ENCODE results near the gene HJV. TPM values are rescaled to one million over a fixed set of nuclear protein-coding genes. Genes with fewer than 3 reads are reported as not detected.

The HJV gene
- polyA plus RNA-seq, 3 donors: not detected

DNA sequence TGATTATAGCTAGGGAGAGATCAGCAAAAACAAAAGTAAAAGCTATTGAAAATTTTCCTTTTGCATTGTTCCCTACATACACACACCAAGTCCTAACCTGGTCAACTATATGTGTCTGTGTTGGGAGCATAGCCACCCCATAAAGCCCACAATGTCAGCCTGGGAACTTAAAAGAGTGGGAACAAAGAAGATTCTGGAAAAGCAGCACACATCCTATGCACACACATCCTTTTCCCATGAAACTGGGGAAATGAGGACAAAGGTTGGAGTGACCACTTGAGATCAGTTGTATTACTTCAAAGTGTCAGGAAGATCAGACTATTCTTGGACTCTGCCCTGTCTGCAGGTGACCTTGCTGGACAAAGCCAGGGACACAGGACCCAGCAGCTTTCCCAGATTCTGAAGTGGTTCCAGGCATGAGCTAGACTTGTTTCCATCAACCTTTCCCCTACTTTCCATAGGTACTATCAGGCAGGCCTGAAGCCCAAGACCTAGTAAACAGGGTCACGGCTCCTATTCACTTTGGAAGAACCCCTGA lies 41.0 kb downstream of the HJV start:
- Histone ChIP-seq H4K20me1 (ENCODE audit: insufficient read depth, low read length) (no peaks in the 10 kb centered on the region), H3K27me3 (ENCODE audit: control insufficient read depth in 2 of 2, insufficient read depth in 2 of 2, low read length in 2 of 2) (no peaks in the 10 kb centered on the region), H3K9ac (ENCODE audit: insufficient read depth, low read length, poor library complexity, severe bottlenecking) (peak overlapping the region; percentile 7), H3K79me2 (ENCODE audit: insufficient read depth, low read length) (peaks cover 21% of the 10 kb centered on the region), H3K4me2 (replicated peaks; ENCODE audit: extremely low read depth, low read length, poor library complexity, severe bottlenecking) (peak overlapping the region; percentile 84), H3K27ac (ENCODE audit: low read depth in 1 of 2, low read length in 2 of 2) (peak overlapping the region; percentile 85 to 99), H3K4me3 (replicated peaks in 1 of 3; ENCODE audit: low read depth in 2 of 3, low read length in 3 of 3) (peak overlapping the region in 1 of 3 experiments; percentile 74), H3K4me1 (ENCODE audit: control insufficient read depth in 1 of 2, insufficient read depth in 2 of 2, low read length in 2 of 2) (peaks cover 69 to 85% of the 10 kb centered on the region in 2 donors), H2AFZ (ENCODE audit: insufficient read depth, low read depth, low read length, poor library complexity, severe bottlenecking) (no peak overlapping the region), H3K36me3 (replicated peaks in 1 of 2; ENCODE audit: control insufficient read depth in 1 of 2, insufficient read depth in 2 of 2, low read length in 2 of 2) (no peaks in the 10 kb centered on the region), H3K9me3 (replicated peaks in 1 of 2; ENCODE audit: control insufficient read depth in 1 of 2, insufficient read depth in 1 of 2, low read length in 2 of 2) (no peaks in the 10 kb centered on the region)
- 100% methylated on average over 1 of the region's 1 CpG for WGBS (ENCODE audit: insufficient coverage)
- H3K4me3 Mint-ChIP-seq: no peak overlapping the region
- no peaks in the 10 kb centered on the region for H3K27me3 Mint-ChIP-seq (ENCODE audit: low read depth in 3 of 3)
- intact Hi-C loops (cut with micrococcal nuclease): loop anchor here (1.0 kb wide), 1 partner anchor 16 kb away; the partner anchor contains the start of gene TXNIP (in 2 of the 2)
- peaks cover 42% of the 10 kb centered on the region for H3K4me1 Mint-ChIP-seq
- TF ChIP-seq CTCF (IDR thresholded peaks at IDR 0.05): no peak
- H3K9me3 Mint-ChIP-seq: no peaks in the 10 kb centered on the region
- peaks cover 2 to 9% of the 10 kb centered on the region in 2 donors for H3K36me3 Mint-ChIP-seq
- no peak overlapping the region for H3K27ac Mint-ChIP-seq
- DNase-seq: no peak

DNA sequence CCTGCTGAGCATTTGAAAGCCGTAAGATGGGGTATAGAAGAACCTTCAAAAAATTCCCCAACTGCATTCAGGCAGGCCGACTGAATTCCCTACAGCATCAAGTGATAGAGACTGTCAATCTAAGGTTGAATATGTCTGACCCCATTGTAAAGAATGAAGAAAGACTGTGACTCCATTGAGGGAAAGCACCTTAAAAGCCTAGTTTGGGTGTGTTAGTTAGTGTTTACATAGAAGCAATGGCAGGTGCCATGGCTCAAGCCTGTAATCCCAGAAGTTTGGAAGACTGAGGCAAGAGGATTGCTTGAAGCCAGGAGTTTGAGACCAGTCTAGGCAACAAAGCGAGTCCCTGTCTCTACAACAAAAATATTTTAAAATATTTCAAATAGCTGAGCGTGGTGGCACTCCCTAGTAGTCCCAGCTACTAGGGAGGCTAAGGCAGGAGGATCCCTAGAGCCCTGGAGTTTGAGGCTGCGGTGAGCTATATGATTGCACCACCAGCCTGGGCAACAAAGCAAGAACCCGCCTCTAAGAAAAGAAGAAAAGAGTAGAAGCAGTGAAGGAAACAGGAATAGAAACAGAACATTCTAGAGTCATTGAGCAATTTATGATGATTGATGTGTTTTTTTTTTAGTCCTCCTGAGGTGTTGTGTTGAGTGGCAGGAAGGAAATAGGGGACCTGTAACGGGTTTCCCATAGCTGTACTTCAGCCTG lies 41.6 kb downstream of the HJV start:
- no peak for TF ChIP-seq CTCF (IDR thresholded peaks at IDR 0.05)
- Mint-ChIP-seq H3K9me3 (no peaks in the 10 kb centered on the region), H3K4me3 (no peak overlapping the region), H3K36me3 (peaks cover 8 to 14% of the 10 kb centered on the region in 2 donors), H3K27me3 (ENCODE audit: low read depth in 3 of 3) (peaks cover 0 to 1% (median 0%) of the 10 kb centered on the region in 3 donors), H3K4me1 (peaks cover 36% of the 10 kb centered on the region), H3K27ac (no peak overlapping the region)
- no peaks in the 10 kb centered on the region for H3K27me3 ChIP-seq (ENCODE audit: control insufficient read depth in 2 of 2, insufficient read depth in 2 of 2, low read length in 2 of 2)
- WGBS (ENCODE audit: insufficient coverage): 0% methylated on average over 2 of the region's 7 CpGs
- peak overlapping the region in 2 of 3 experiments; percentile 21 to 74 for H3K4me3 ChIP-seq (replicated peaks in 1 of 3; ENCODE audit: low read depth in 2 of 3, low read length in 3 of 3)
- peaks cover 63 to 79% of the 10 kb centered on the region in 2 donors for H3K4me1 ChIP-seq (ENCODE audit: control insufficient read depth in 1 of 2, insufficient read depth in 2 of 2, low read length in 2 of 2)
- H3K4me2 ChIP-seq (replicated peaks; ENCODE audit: extremely low read depth, low read length, poor library complexity, severe bottlenecking): peak overlapping the region; percentile 84
- no peaks in the 10 kb centered on the region for H3K9me3 ChIP-seq (replicated peaks in 1 of 2; ENCODE audit: control insufficient read depth in 1 of 2, insufficient read depth in 1 of 2, low read length in 2 of 2)
- H3K79me2 ChIP-seq (ENCODE audit: insufficient read depth, low read length): peaks cover 21% of the 10 kb centered on the region
- peak overlapping the region; percentile 85 to 99 for H3K27ac ChIP-seq (ENCODE audit: low read depth in 1 of 2, low read length in 2 of 2)
- H3K9ac ChIP-seq (ENCODE audit: insufficient read depth, low read length, poor library complexity, severe bottlenecking): peak overlapping the region; percentile 74
- H2AFZ ChIP-seq (ENCODE audit: insufficient read depth, low read depth, low read length, poor library complexity, severe bottlenecking): no peak overlapping the region
- intact Hi-C loops (cut with micrococcal nuclease): loop anchor here (1.0 to 5.0 kb wide), 3 partner anchors 16 to 63 kb away; partner anchors contain the start of genes TXNIP (in 2 of the 2) and PEX11B (in 1 of the 2)
- H3K36me3 ChIP-seq (replicated peaks in 1 of 2; ENCODE audit: control insufficient read depth in 1 of 2, insufficient read depth in 2 of 2, low read length in 2 of 2): peaks cover 0 to 5% of the 10 kb centered on the region in 2 donors
- peak; percentile 62 to 90 (median 85) for DNase-seq
- H4K20me1 ChIP-seq (ENCODE audit: insufficient read depth, low read length): no peaks in the 10 kb centered on the region
